Measurements from ENCODE around the gene FBXO27.

DNA sequence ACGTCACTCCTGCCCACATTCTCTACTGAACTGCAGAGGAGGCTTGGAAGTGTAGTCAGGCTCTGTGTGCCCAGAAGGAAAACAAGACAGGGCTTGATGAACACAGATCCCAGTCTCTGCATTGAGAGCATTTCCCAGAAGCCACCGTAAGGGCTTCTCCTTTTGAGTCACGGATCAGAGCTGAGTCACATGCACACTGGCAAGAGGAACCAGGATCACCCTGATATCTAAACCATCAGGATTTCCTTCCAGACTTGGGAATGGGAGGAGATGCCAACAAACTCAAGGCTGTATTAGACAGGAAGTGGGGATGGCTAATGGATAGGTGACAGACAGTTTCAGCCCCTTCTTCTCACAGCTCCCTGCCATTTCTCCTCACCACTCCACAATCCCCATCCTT is 39.1 kb downstream of the FBXO27 start:
- TF ChIP-seq, protein P1, sequence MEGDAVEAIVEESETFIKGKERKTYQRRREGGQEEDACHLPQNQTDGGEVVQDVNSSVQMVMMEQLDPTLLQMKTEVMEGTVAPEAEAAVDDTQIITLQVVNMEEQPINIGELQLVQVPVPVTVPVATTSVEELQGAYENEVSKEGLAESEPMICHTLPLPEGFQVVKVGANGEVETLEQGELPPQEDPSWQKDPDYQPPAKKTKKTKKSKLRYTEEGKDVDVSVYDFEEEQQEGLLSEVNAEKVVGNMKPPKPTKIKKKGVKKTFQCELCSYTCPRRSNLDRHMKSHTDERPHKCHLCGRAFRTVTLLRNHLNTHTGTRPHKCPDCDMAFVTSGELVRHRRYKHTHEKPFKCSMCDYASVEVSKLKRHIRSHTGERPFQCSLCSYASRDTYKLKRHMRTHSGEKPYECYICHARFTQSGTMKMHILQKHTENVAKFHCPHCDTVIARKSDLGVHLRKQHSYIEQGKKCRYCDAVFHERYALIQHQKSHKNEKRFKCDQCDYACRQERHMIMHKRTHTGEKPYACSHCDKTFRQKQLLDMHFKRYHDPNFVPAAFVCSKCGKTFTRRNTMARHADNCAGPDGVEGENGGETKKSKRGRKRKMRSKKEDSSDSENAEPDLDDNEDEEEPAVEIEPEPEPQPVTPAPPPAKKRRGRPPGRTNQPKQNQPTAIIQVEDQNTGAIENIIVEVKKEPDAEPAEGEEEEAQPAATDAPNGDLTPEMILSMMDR (IDR thresholded peaks at IDR 0.05) = no peak
- TF ChIP-seq POLR2AphosphoS5 (IDR thresholded peaks at IDR 0.05) (no peak), EP300 (IDR thresholded peaks at IDR 0.05) (no peak), POLR2A (IDR thresholded peaks at IDR 0.05) (no peak)
